ENCODE measurements around the gene NANS. TPM values are rescaled to one million over a fixed set of nuclear protein-coding genes. Genes with fewer than 3 reads are reported as not detected.

Gene NANS
- total and polyA plus RNA-seq, 2 of the 13 experiments (the other 11 are each of a cell fraction or from before 2014, with no cell fraction given) = 86.9 to 203 TPM

DNA sequence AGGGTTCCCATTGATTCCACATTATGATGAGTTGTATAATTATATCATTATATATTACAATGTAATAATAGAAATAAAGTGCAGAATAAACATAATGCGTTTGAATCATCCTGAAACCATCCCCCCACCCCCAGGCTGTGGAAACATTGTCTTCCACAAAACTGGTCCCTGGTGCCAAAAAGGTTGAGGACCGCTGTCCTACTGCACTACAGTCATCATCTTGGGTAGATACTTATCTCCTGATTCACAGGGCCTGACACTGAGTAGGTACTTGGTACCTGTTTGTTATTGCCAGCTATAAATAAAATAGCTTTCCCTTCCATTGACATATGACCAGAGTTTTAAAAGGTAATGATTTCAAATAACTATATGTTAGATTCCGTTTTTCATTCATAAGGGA is 47.8 kb upstream of the NANS start:
- BruUV-seq (replicated peaks) = no TSS peak
- 97% methylated on average over 3 of the region's 3 CpGs for WGBS (ENCODE audit: low lambda C conversion rate)
- DNase-seq (ENCODE audit: low spot score) (no peak), FAIRE-seq (no peak), ATAC-seq (no peak)
- no peak overlapping the region for H3K4me3 ChIP-seq (replicated peaks in 1 of 3; ENCODE audit: insufficient read depth in 1 of 3, low read depth in 2 of 3, low read length in 3 of 3)
- H3K9ac ChIP-seq (ENCODE audit: insufficient read depth, low read depth, low read length) = no peak overlapping the region
- intact Hi-C loops (cut with micrococcal nuclease; ENCODE audit: unreplicated experiment) (no loop called here), in situ Hi-C loops (cut with HindIII; ENCODE audit: extremely low pct_ligation_motif_present, low pct_unique_long_range_greater_than_20kb) (no loop called here)
- H3K27ac ChIP-seq (ENCODE audit: extremely low read length, insufficient read depth, low read length) = no peak overlapping the region
- no peak overlapping the region for H2AFZ ChIP-seq (ENCODE audit: low read length)
- peaks cover 40 to 90% of the 10 kb centered on the region in 2 experiments for H3K36me3 ChIP-seq (replicated peaks in 1 of 2; ENCODE audit: control insufficient read depth in 1 of 2, insufficient read depth in 2 of 2, low read length in 2 of 2)
- H4K20me1 ChIP-seq (ENCODE audit: insufficient read depth, low read length) = no peaks in the 10 kb centered on the region
- H3K4me1 ChIP-seq (ENCODE audit: insufficient read depth, low read length) = no peaks in the 10 kb centered on the region
- H3K4me2 ChIP-seq (ENCODE audit: low read depth, low read length) = no peak overlapping the region
- POLR2A ChIA-PET = interaction anchor here (0.6 kb wide), 1 partner anchor 48 kb away, joined by 3 read pairs; the partner anchor contains the start of gene NANS
- H3K79me2 ChIP-seq (ENCODE audit: insufficient read depth, low read length) = peaks cover 3% of the 10 kb centered on the region
- no peaks in the 10 kb centered on the region for H3K9me3 ChIP-seq (ENCODE audit: low read length)
- CTCF ChIA-PET (ENCODE audit: low intra/inter-chr PET ratio, low total read pairs) = no interaction called here
- H3K27me3 ChIP-seq (ENCODE audit: control insufficient read depth in 1 of 2, insufficient read depth in 2 of 2, low read length in 2 of 2) = no peaks in the 10 kb centered on the region
- TF ChIP-seq, protein P1, sequence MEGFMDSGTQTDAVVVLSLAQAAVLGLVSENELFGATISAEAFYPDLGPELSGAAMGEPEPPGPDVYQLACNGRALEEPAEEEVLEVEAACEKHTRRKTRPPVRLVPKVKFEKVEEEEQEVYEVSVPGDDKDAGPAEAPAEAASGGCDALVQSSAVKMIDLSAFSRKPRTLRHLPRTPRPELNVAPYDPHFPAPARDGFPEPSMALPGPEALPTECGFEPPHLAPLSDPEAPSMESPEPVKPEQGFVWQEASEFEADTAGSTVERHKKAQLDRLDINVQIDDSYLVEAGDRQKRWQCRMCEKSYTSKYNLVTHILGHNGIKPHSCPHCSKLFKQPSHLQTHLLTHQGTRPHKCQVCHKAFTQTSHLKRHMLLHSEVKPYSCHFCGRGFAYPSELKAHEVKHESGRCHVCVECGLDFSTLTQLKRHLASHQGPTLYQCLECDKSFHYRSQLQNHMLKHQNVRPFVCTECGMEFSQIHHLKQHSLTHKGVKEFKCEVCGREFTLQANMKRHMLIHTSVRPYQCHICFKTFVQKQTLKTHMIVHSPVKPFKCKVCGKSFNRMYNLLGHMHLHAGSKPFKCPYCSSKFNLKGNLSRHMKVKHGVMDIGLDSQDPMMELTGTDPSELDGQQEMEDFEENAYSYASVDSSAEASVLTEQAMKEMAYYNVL (CRISPR knock-in tag; IDR thresholded peaks at IDR 0.05; ENCODE audit: borderline replicate concordance) = no peak
- TF ChIP-seq DR1 (CRISPR knock-in tag; IDR thresholded peaks at IDR 0.05) (no peak), POLR2AphosphoS5 (IDR thresholded peaks at IDR 0.05; ENCODE audit: low read depth, low read length) (no peak), ZNF441 (CRISPR knock-in tag; IDR thresholded peaks at IDR 0.05; ENCODE audit: borderline replicate concordance) (no peak), ZNF326 (CRISPR knock-in tag; IDR thresholded peaks at IDR 0.05; ENCODE audit: borderline replicate concordance) (no peak), ZNF550 (CRISPR knock-in tag; IDR thresholded peaks at IDR 0.05; ENCODE audit: borderline replicate concordance) (no peak), NR1H2 (CRISPR knock-in tag; IDR thresholded peaks at IDR 0.05; ENCODE audit: borderline replicate concordance, low read depth) (no peak), CAMTA2 (CRISPR knock-in tag; IDR thresholded peaks at IDR 0.05; ENCODE audit: borderline replicate concordance) (no peak)
- TF ChIP-seq, protein P2, sequence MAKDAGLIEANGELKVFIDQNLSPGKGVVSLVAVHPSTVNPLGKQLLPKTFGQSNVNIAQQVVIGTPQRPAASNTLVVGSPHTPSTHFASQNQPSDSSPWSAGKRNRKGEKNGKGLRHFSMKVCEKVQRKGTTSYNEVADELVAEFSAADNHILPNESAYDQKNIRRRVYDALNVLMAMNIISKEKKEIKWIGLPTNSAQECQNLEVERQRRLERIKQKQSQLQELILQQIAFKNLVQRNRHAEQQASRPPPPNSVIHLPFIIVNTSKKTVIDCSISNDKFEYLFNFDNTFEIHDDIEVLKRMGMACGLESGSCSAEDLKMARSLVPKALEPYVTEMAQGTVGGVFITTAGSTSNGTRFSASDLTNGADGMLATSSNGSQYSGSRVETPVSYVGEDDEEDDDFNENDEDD (CRISPR knock-in tag; IDR thresholded peaks at IDR 0.05; ENCODE audit: borderline replicate concordance) = no peak
- TF ChIP-seq, protein P3, sequence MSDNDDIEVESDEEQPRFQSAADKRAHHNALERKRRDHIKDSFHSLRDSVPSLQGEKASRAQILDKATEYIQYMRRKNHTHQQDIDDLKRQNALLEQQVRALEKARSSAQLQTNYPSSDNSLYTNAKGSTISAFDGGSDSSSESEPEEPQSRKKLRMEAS (IDR thresholded peaks at IDR 0.05) = no peak
- TF ChIP-seq, protein P4, sequence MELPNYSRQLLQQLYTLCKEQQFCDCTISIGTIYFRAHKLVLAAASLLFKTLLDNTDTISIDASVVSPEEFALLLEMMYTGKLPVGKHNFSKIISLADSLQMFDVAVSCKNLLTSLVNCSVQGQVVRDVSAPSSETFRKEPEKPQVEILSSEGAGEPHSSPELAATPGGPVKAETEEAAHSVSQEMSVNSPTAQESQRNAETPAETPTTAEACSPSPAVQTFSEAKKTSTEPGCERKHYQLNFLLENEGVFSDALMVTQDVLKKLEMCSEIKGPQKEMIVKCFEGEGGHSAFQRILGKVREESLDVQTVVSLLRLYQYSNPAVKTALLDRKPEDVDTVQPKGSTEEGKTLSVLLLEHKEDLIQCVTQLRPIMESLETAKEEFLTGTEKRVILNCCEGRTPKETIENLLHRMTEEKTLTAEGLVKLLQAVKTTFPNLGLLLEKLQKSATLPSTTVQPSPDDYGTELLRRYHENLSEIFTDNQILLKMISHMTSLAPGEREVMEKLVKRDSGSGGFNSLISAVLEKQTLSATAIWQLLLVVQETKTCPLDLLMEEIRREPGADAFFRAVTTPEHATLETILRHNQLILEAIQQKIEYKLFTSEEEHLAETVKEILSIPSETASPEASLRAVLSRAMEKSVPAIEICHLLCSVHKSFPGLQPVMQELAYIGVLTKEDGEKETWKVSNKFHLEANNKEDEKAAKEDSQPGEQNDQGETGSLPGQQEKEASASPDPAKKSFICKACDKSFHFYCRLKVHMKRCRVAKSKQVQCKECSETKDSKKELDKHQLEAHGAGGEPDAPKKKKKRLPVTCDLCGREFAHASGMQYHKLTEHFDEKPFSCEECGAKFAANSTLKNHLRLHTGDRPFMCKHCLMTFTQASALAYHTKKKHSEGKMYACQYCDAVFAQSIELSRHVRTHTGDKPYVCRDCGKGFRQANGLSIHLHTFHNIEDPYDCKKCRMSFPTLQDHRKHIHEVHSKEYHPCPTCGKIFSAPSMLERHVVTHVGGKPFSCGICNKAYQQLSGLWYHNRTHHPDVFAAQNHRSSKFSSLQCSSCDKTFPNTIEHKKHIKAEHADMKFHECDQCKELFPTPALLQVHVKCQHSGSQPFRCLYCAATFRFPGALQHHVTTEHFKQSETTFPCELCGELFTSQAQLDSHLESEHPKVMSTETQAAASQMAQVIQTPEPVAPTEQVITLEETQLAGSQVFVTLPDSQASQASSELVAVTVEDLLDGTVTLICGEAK (IDR thresholded peaks at IDR 0.05) = no peak
- TF ChIP-seq, protein P4 (CRISPR knock-in tag; IDR thresholded peaks at IDR 0.05) = no peak

Data from HepG2 (cell line).